Vagina (tissue), 2 donors: ENCODE measurements around the gene PHKB. TPM values are rescaled to one million over a fixed set of nuclear protein-coding genes. Genes with fewer than 3 reads are reported as not detected.

Source experiments
- DNase-seq, 2 donors: peaks; one replicate each; pipeline ENCODE4 v3.0.0-alpha.2; 2017; ENCODE audit errors: extremely low spot score in 2 of 2
- H3K27ac ChIP-seq: fragments of 200-600 bp; sonication (generic); one replicate; pipeline ENCODE4 v1.5.1; 2019
- H3K27me3 ChIP-seq: fragments of 200-600 bp; sonication (generic); one replicate; pipeline ENCODE4 v1.5.1; 2019
- H3K36me3 ChIP-seq, 2 donors: fragments of 200-600 bp; sonication (generic); one replicate each; pipeline ENCODE4 v1.5.1; 2017 to 2019
- H3K4me1 ChIP-seq: fragments of 200-600 bp; sonication (generic); one replicate; pipeline ENCODE4 v1.5.1; 2019
- H3K4me3 ChIP-seq, 2 donors: fragments of 200-600 bp; sonication (generic); 1 replicate in 1 of 2; 2 replicates in 1 of 2; pipeline ENCODE4 v1.5.1; 2016 to 2019
- H3K9me3 ChIP-seq: fragments of 200-600 bp; sonication (generic); one replicate; pipeline ENCODE4 v1.5.1; 2019
- POLR2A ChIP-seq, 2 donors: fragments of 450-650 bp; IDR thresholded peaks; one replicate each; pipeline ENCODE4 v1.6.1; 2017; ENCODE audit warnings: antibody characterized with exemption in 2 of 2, mild to moderate bottlenecking in 2 of 2, moderate library complexity in 2 of 2
- POLR2AphosphoS5 ChIP-seq, 2 donors: sonication (generic); formaldehyde crosslinking; IDR thresholded peaks; one replicate each; pipeline ENCODE4 v1.9.0; 2017; ENCODE audit warnings: antibody characterized with exemption in 2 of 2, mild to moderate bottlenecking in 2 of 2, low read depth in 1 of 2; ENCODE audit not compliant: insufficient read depth in 1 of 2
- intact Hi-C: fragments of 100-400 bp; cut with DNase I; formaldehyde crosslinking; loops from one replicate; pipeline ENCODE4 v1.15.1; 2023
- total RNA-seq: library from RNA; depleted of rRNA; stranded (reverse); fragments of >200 nt; gene quantifications from one replicate; pipeline ENCODE4 v1.2.3, GENCODE V29; 2016
- TF ChIP-seq, protein P1 (sequence below), 3 experiments: fragments of 450-650 bp in 2 of 3; fragments of 200-600 bp in 1 of 3; sonication (generic) in 1 of 3; IDR thresholded peaks; one replicate each; pipeline ENCODE4 v1.5.1; 2017 to 2019; ENCODE audit warnings: antibody characterized with exemption in 3 of 3, mild to moderate bottlenecking in 2 of 3, moderate library complexity in 2 of 3

PHKB gene
- total RNA-seq, 1 donor from 2014 or later = 64.8 TPM

- TF ChIP-seq POLR2AphosphoS5 (IDR thresholded peaks at IDR 0.05; ENCODE audit: insufficient read depth in 1 of 2, low read depth in 1 of 2) (no peak), POLR2A (IDR thresholded peaks at IDR 0.05) (no peak)
- TF ChIP-seq, protein P1, sequence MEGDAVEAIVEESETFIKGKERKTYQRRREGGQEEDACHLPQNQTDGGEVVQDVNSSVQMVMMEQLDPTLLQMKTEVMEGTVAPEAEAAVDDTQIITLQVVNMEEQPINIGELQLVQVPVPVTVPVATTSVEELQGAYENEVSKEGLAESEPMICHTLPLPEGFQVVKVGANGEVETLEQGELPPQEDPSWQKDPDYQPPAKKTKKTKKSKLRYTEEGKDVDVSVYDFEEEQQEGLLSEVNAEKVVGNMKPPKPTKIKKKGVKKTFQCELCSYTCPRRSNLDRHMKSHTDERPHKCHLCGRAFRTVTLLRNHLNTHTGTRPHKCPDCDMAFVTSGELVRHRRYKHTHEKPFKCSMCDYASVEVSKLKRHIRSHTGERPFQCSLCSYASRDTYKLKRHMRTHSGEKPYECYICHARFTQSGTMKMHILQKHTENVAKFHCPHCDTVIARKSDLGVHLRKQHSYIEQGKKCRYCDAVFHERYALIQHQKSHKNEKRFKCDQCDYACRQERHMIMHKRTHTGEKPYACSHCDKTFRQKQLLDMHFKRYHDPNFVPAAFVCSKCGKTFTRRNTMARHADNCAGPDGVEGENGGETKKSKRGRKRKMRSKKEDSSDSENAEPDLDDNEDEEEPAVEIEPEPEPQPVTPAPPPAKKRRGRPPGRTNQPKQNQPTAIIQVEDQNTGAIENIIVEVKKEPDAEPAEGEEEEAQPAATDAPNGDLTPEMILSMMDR (IDR thresholded peaks at IDR 0.05) = no peak
- Histone ChIP-seq H3K4me1 (no peaks in the 10 kb centered on the region), H3K9me3 (no peaks in the 10 kb centered on the region), H3K27me3 (no peaks in the 10 kb centered on the region), H3K27ac (no peak overlapping the region), H3K36me3 (no peaks in the 10 kb centered on the region), H3K4me3 (no peak overlapping the region)
- intact Hi-C loops = no loop called here
- DNase-seq = no peak
These were observed 252.1 kb downstream of the PHKB start for GRCh38 chr16:47713225-47713595.

GRCh38 chr16:47715442-47716083, 254.4 kb downstream of the PHKB start:
- Histone ChIP-seq H3K27me3 (no peaks in the 10 kb centered on the region), H3K27ac (no peak overlapping the region), H3K36me3 (no peaks in the 10 kb centered on the region), H3K4me3 (no peak overlapping the region), H3K9me3 (no peaks in the 10 kb centered on the region), H3K4me1 (no peaks in the 10 kb centered on the region)
- DNase-seq = no peak
- intact Hi-C loops = no loop called here
- TF ChIP-seq, protein P1 (IDR thresholded peaks at IDR 0.05) = no peak
- TF ChIP-seq POLR2AphosphoS5 (IDR thresholded peaks at IDR 0.05; ENCODE audit: insufficient read depth in 1 of 2, low read depth in 1 of 2) = no peak

- TF ChIP-seq POLR2A (IDR thresholded peaks at IDR 0.05) (no peak), POLR2AphosphoS5 (IDR thresholded peaks at IDR 0.05; ENCODE audit: insufficient read depth in 1 of 2, low read depth in 1 of 2) (no peak)
- TF ChIP-seq, protein P1 (IDR thresholded peaks at IDR 0.05) = no peak
- Histone ChIP-seq H3K4me1 (no peaks in the 10 kb centered on the region), H3K27me3 (no peaks in the 10 kb centered on the region), H3K36me3 (no peaks in the 10 kb centered on the region), H3K27ac (no peak overlapping the region), H3K4me3 (no peak overlapping the region), H3K9me3 (no peaks in the 10 kb centered on the region)
- DNase-seq = no peak
- intact Hi-C loops = no loop called here
These were observed 255.4 kb downstream of the PHKB start for GRCh38 chr16:47716571-47716970.

GRCh38 chr16:47719713-47720112, 258.6 kb downstream of the PHKB start:
- Histone ChIP-seq H3K4me3 (no peak overlapping the region), H3K9me3 (no peaks in the 10 kb centered on the region), H3K27ac (no peak overlapping the region), H3K27me3 (no peaks in the 10 kb centered on the region), H3K4me1 (no peaks in the 10 kb centered on the region), H3K36me3 (no peaks in the 10 kb centered on the region)
- TF ChIP-seq POLR2AphosphoS5 (IDR thresholded peaks at IDR 0.05; ENCODE audit: insufficient read depth in 1 of 2, low read depth in 1 of 2) = no peak
- TF ChIP-seq, protein P1 (IDR thresholded peaks at IDR 0.05) = no peak
- no peak for TF ChIP-seq POLR2A (IDR thresholded peaks at IDR 0.05)
- intact Hi-C loops = no loop called here
- DNase-seq = no peak

GRCh38 chr16:47721006-47721637, 260.0 kb downstream of the PHKB start:
- no peak for TF ChIP-seq POLR2AphosphoS5 (IDR thresholded peaks at IDR 0.05; ENCODE audit: insufficient read depth in 1 of 2, low read depth in 1 of 2)
- TF ChIP-seq POLR2A (IDR thresholded peaks at IDR 0.05) = no peak
- TF ChIP-seq, protein P1 (IDR thresholded peaks at IDR 0.05) = no peak
- Histone ChIP-seq H3K27ac (no peak overlapping the region), H3K36me3 (no peaks in the 10 kb centered on the region), H3K4me3 (no peak overlapping the region), H3K4me1 (no peaks in the 10 kb centered on the region), H3K9me3 (no peaks in the 10 kb centered on the region), H3K27me3 (no peaks in the 10 kb centered on the region)
- intact Hi-C loops = no loop called here
- no peak for DNase-seq
